ENCODE data around the gene ULBP3.
"Not testable (repeated sequence)": the region's sequence is repeated elsewhere in the genome, so short reads cannot be mapped to it uniquely, and the experiment has no call there.

Gene ULBP3

GRCh38 chr6:150075034-150075421 lies 6.1 kb upstream of the ULBP3 start:
- DNase-seq: no peak

DNA sequence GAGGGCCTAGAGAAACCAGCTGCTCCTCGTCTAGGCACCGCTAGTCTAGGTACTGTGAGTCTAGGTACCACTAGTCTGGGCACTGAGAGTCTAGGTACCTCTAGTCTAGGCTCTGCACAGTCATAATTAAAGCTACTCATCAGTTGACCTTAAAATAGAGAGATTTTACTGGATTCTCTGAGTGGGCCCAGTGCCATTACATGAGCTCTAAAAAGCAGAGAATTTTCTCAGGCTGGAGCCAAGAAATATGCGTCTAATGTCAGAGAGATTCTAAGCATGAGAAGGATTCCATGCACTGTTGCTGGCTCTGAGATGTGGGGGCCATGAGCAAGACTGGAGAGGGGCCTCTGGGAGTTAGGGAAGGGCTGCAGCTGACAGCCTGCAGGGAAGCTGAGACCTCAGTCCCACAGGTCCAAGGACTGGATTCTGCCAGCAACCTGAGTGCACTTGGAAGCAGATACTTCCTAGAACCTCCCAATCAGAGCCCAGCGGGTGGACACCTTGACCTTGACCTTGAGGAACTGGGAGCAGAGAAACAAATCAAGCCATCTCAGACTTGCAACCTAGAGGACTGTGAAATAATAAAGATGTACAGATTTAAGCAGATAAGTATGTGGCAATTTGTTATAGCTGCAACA lies 5.6 kb upstream of the ULBP3 start:
- not testable (repeated sequence) for DNase-seq

DNA sequence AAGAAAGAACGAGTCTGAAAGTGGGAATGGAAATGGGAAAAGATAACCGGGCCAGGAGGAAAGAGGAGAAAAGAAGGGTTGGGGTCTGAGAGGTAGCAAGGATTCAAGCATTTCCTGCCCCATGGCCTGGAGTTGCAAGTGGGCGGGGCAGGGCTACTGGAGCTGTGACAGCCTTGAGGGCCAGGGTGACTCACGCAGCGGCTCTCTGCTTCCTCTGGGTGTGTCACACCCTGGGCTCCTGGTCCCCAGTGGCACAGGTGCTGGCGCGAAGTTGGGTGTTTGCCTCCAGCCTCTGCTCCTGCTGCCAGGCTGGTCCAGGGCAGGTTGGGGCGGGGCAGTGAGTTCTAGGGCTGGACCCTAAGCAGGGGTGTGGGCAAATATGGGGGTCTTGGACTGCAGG lies 3.3 kb upstream of the ULBP3 start:
- peak; percentile 39 to 70 (median 63) for DNase-seq

- no peak for DNase-seq
These were observed 1.4 kb upstream of the ULBP3 start for GRCh38 chr6:150070236-150070818.

DNA sequence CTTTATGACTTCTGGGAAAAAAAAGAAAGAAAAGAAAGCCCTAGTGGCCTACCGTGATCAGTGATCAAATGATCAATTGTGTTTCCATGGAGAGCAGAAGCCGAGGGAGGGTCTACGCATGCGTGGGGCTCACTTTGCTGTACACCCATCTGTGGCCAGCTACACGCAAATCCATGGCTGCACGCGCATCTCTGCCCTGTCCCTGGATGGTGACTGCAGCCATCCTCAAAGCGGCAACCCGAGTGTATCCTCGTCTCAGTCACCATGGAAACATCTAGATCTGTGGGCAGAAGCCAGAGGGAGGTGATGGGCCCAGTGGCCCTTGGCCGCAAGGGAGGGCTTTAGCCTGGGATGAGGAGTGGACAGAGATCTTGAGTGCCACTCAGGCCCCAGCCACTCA lies 785 bp upstream of the ULBP3 start:
- DNase-seq: no peak

GRCh38 chr6:150068151-150068550 lies 770 bp downstream of the ULBP3 start:
- DNase-seq: no peak

- DNase-seq: no peak
These were observed 3.8 kb downstream of the ULBP3 start for GRCh38 chr6:150065083-150065482.

DNA sequence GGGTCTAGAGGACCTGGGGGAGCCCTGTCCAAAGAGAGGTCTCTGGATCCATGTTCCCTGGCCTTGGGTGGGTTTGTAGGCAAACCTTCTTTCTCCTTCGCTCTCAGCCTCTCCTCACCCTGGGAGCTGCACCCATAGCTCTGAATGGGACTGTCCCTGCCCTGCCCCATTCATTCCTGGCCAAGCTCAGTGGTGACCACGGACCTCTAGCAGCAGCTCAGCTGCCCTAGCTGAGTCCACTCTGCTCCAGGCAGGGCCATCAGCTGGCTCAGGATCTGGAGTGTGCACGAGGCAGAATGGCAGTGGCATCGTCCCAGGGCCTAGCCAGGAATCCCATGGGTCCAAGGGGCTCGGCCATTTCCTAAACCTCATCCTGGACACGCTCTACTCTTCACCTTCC lies 5.3 kb downstream of the ULBP3 start:
- DNase-seq: no peak

DNA sequence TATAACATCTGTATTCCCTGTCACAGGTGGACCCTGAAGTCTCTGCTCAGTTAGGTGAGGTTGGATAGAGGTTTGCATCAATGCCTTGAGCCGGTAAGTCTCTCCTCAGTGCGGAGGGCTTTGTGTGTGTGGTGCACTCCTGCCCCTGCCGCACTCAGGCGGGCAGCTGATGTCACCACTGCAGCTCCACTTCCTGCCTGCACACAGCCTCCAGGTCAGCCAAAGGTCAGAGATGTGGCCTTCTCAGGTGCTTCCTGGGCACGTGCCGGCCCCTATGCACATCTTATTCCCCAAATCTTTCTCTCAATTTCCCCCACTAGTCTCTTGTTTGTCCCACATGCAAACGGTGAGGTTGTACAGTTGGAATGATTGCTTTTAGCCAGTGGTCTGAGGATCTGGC lies 8.9 kb downstream of the ULBP3 start:
- not testable (repeated sequence) for DNase-seq

GRCh38 chr6:150058986-150059385 lies 9.9 kb downstream of the ULBP3 start:
- no peak for DNase-seq

- no peak for DNase-seq
These were observed 10.6 kb downstream of the ULBP3 start for GRCh38 chr6:150058231-150058792.

DNA sequence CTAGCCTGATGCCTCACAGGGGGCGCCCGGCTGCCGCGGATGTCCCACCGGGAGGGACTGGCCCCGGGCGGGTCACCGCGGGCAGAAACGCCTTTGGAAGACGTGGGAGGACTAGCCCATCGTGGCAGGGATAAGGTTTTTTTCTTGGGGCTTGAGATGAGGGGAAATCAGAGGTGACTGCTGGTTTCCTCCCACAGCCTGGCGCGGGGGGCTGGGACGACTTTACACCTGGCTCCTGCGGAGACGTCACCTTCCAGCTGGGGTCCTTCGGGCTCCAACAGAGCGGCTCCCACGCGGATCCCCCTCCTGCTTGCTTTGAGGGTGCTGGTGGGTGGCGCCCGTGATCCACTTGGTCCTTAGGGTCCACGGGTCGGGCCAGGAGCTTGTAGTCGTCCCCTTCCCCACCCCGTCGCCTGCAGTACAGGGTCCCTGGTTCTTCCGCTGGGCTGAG lies 11.4 kb downstream of the ULBP3 start:
- DNase-seq: no peak

DNA sequence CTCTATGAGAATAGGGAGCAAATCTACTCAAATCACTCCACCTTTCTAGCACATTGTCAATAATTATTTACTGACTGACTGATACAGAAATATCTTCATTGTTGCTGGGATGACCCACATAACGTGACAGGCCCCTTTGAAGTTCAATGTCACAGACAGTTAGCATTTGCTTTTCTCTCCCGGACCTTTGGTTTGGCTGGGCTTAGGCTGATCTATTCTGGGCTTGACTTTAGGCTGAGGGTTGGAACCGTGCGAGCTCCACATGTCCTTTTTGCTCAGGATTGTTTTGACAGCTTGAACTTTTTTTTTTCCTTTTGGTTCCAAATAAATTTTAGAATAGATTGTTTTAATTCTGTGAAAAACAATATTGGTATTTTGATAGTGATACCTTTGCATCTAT lies 12.0 kb downstream of the ULBP3 start:
- DNase-seq: no peak

DNA sequence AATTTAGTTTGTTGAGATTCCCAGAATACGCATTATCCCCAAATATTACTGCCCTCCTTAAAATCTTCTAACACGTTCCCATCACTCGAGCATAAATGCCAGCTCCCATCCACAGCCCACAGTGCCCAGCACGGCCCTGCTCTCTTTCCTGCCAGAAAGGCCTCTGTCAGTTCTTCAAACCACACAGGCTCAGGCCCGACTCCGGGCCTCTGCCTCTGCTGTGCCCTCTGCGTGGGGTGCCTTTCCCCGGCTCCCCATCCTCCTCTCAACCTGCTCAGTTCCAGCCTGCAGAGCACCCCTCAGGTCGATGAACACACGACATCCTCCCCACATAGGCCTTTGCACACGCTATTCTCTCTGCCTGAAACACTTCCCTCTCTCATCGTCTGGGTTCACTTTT lies 12.8 kb downstream of the ULBP3 start:
- no peak for DNase-seq

DNA sequence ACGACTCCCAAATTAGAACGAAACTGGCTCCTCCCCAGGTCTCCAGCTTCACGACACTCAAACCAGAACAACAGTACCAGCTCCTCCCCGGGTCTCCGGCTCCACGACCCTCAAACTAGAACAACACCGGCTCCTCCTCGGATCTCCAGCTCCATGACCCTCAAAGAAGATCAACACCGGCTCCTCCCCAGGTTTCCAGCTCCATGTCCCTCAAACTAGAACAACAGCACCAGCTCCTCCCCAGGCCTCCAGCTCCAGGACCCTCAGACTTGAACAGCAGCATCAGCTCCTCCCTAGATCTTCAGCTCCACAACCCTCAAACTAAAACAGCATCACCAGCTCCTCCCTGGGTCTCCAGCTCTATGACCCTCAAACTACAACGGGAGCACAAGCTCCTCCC lies 13.8 kb downstream of the ULBP3 start:
- DNase-seq: no peak

DNA sequence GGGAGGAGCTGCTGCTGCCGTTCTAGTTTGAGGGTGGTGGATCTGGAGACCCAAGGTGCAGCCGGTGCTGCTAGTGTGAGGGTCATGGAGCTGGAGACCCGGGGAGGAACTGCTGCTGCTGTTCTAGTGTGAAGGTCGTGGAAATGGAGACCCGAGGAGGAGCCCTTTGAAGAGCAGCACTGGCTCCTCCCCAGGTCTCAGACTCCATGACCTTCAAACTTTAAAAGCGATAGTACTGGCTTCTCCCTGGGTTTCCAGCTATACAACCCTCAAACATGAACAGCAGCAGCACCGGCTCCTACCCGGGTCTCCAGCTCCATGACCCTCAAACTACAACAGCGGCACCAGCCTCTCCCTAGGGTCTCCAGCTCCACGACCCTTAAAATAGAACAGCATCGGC lies 15.5 kb downstream of the ULBP3 start:
- DNase-seq: no peak

DNA sequence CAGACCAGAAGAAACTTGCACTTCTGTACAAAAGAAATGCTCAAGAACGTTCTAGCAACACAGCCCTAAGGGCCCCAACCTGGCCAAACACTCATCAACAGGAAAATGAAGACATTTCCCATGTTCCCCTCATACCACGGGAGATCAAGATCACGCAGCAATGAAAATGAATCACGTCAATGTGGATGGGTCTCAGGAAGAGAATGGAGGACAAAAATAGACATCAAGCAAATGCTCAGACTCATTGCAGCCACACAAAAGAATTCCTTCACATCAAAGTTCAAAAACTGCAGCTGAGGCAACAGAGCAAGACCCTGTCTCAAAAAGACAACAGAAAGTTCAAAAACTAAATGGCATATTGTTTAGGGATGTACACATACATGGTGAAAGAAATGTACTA lies 18.1 kb downstream of the ULBP3 start:
- no peak for DNase-seq

GRCh38 chr6:150048099-150048498 lies 20.8 kb downstream of the ULBP3 start:
- DNase-seq: no peak

GRCh38 chr6:150046943-150047342 lies 22.0 kb downstream of the ULBP3 start:
- DNase-seq: no peak

- no peak for DNase-seq
These were observed 24.2 kb downstream of the ULBP3 start for GRCh38 chr6:150044621-150045145.

DNA sequence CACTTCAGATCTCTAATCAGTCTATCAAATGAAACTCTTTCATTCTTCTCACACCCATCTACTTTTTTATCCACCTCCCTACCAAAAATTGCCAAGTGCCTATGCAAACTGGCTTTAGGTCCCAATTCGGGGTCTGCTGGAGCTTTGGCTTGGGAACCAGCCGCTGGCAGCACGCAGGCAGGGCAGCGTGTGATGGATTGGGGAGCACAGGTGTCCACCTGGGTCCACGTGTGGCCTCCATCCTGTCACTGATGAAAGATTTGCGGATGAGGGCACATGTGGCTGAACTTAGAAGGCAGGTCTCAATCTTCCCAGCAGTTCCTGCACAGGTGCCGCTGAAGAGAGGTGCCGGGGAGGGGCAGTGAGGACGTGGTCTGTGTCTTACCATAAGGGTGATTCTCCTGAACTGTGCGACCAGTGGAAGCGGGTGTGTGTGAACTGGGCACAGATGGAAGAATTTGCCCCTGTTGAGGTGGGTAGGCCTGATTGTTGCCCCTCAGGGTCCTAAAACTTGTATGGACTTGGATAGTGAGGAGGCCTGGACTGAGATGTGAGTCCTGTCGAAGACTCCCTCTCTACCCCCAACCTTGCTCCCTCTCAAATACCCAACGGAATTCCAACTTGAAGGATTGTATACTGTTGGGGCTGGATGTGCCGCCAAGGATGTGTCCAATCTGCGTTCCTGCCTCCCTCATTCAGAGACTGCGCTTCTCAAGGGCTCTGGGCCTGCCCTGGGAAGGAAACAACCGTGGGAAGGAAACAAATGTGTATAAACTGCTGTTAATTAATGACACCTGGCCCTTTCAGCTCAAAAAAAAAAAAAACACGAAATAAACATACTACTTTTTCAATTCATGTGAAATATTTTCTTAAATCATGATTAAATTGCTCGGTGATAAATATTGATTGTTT lies 25.2 kb downstream of the ULBP3 start:
- no peak for DNase-seq

- no peak for DNase-seq
These were observed 25.8 kb downstream of the ULBP3 start for GRCh38 chr6:150043096-150043495.
